ENCODE results near the gene GTF3C1.
"Not testable (repeated sequence)": the region's sequence is repeated elsewhere in the genome, so short reads cannot be mapped to it uniquely, and the experiment has no call there.

Gene GTF3C1

DNA sequence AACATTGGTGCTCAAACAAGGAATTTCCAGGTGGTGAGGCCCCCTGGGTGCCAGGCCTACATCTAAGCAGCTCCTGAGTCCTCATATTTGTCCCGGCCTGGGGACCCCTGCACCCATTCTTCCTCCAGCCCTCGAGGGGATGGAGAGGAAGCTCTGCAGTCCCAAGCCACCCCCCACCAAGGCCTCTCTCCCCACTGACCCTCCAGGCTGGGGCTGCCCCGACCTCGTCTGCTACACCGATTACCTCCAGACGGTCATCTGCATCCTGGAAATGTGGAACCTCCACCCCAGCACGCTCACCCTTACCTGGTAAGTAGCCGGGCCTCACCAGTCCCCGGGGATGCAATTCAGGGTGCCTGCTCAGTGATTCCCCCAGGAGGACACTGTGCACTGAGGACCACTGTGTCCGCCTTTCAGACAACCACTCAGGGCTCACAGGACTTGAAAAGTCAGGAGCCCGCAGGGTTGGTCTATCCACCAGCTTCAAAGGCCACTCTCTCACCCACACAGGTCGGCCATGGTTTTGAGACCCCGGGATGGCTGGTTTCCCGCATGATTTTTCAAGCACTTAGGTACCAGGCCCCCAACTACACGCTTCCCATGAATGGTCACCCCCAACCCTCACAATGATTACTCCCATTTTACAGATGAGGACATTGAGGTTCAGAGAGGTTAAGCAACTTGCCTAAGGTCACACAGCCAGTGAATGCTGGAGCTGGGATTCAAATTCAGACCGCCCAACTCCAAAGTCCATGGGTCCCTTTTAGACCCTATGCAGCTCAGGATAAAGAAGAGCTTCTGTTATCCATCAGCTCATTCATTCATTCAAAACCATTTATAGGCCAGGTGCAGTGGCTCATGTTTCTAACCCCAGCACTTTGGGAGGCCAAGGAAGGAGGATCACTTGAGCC, 115.3 kb downstream of the GTF3C1 start:
- peak; percentile 33 for FAIRE-seq

DNA sequence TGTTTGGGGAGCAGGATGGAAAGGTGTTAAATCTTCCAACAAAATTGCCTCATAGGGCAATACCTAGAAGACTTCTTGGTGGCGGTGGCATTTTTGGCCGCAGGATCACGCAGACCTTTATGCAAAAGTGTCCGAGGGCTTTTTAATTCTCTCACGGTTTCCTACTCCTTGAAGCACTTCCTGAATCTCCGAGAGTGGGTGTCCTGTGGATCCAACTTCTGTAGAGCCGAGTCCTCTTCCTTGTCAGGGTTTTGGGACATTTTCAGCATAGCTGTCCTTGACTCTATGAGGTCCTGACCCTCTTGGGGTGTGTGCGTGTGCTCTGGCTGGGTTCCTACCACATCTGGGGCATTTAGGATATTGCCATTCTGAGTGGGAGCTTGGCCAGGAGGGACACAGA, 116.1 kb downstream of the GTF3C1 start:
- no peak for TF ChIP-seq POLR2AphosphoS5 (IDR thresholded peaks at IDR 0.05; ENCODE audit: low read depth, low read length)
- TF ChIP-seq PAX5 (IDR thresholded peaks at IDR 0.05; ENCODE audit: insufficient read depth, low read length, severe bottlenecking), result no peak
- TF ChIP-seq SPI1 (IDR thresholded peaks at IDR 0.05; ENCODE audit: low read depth, low read length), result no peak
- TF ChIP-seq POU2F2 (IDR thresholded peaks at IDR 0.05; ENCODE audit: low read depth, low read length), result no peak
- TF ChIP-seq POLR2A (IDR thresholded peaks at IDR 0.05; ENCODE audit: low read depth, low read length), result no peak
- no peak for TF ChIP-seq TAF1 (IDR thresholded peaks at IDR 0.05; ENCODE audit: low read depth, low read length)
- no peak for DNase-seq (ENCODE audit: insufficient read length, low spot score)
- no peak for FAIRE-seq

More for the DNA sequence above, 115.3 kb downstream of the GTF3C1 start:
- DNase-seq (ENCODE audit: insufficient read length, low spot score), result no peak
- no peak for TF ChIP-seq POU2F2 (IDR thresholded peaks at IDR 0.05; ENCODE audit: low read depth, low read length)
- TF ChIP-seq POLR2AphosphoS5 (IDR thresholded peaks at IDR 0.05; ENCODE audit: low read depth, low read length), result peak; percentile 17; the same call in 1 of the 2 replicates
- TF ChIP-seq PAX5 (IDR thresholded peaks at IDR 0.05; ENCODE audit: insufficient read depth, low read length, severe bottlenecking), result no peak
- no peak for TF ChIP-seq SPI1 (IDR thresholded peaks at IDR 0.05; ENCODE audit: low read depth, low read length)

DNA sequence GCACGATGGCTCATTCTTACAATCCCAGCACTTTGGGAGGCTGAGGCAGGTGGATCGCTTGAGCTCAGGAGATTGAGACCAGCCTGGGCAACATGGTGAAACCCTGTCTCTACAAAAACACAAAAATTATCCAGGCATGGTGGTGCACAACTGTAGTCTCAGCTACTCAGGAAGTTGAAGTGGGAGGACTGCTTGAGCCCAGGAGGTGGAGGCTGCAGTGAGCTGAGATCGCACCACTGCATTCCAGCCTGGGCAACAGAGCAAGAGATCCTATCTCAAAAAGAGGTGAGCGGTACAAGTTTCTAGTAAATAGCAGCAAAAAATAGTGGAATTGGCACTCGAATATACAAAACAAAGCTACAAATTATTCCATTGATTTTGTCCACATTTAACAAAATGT, 116.5 kb downstream of the GTF3C1 start:
- not testable (repeated sequence) for DNase-seq (ENCODE audit: insufficient read length, low spot score)
- FAIRE-seq, result peak; percentile 64

DNA sequence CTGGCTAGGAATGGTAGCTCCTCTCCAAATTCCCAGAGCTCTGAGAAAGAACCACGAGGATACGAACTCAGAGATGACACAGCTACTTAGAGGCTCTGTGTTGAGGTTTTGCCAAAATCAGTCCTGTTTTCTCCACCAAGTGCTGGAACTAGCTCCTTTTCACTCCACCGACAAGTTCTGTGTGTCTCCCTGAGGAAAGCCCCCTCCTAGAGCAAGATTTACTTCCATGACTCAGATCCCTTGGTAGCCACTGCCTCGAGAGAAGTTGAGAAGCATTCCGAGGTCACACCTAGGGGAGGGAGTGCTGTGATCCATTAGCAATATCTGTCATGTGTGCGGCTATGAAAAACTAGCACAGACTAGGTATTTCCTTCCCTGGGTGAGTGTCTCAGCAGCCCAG, 117.2 kb downstream of the GTF3C1 start:
- FAIRE-seq (peak; percentile 68), DNase-seq (ENCODE audit: insufficient read length, low spot score) (no peak)
- no peak for TF ChIP-seq PAX5 (IDR thresholded peaks at IDR 0.05; ENCODE audit: insufficient read depth, low read length, severe bottlenecking)
- no peak for TF ChIP-seq POU2F2 (IDR thresholded peaks at IDR 0.05; ENCODE audit: low read depth, low read length)
- no peak for TF ChIP-seq SPI1 (IDR thresholded peaks at IDR 0.05; ENCODE audit: low read depth, low read length)
- TF ChIP-seq TAF1 (IDR thresholded peaks at IDR 0.05; ENCODE audit: low read depth, low read length), result no peak
- TF ChIP-seq POLR2A (IDR thresholded peaks at IDR 0.05; ENCODE audit: low read depth, low read length), result no peak
- no peak; the same call in 1 of the 2 replicates for TF ChIP-seq POLR2AphosphoS5 (IDR thresholded peaks at IDR 0.05; ENCODE audit: low read depth, low read length)

DNA sequence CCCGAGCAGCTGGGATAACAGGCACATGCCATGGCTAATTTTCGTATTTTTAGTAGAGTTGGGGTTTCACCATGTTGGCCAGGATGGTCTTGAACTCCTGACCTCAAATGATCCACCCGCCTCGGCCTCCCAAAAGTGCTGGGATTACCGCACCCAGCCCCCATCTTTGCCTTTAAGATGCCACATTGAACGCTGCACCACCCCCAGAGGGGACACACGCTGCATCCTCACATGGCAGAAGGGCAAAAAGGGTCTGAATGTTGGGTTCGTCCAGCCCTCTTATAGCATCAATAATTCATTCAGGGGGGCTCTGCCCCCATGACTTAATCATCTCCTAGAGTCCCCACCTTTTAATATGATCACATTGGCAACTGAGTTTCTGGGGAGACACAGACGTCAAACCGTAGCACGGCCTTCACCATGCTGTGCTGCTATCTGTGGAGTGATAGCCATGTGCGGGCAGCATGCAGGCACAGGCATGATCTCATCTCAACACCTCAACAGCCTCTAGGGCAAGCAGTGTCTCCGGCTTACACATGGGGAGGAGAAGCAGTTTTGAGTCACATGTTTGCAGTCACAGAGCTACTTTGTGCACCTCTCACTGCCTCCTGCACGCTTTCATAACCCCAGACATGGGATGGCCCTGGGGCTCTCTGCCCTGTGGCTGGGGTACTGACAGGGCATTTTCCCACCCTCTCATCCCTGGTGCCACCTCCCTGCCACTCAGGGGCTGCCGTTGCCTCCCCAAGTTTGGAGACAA, 117.8 kb downstream of the GTF3C1 start:
- DNase-seq (ENCODE audit: insufficient read length, low spot score) (no peak), FAIRE-seq (peak; percentile 76)
- TF ChIP-seq POLR2AphosphoS5 (IDR thresholded peaks at IDR 0.05; ENCODE audit: low read depth, low read length), result peak; percentile 71
- no peak for TF ChIP-seq SPI1 (IDR thresholded peaks at IDR 0.05; ENCODE audit: low read depth, low read length)

DNA sequence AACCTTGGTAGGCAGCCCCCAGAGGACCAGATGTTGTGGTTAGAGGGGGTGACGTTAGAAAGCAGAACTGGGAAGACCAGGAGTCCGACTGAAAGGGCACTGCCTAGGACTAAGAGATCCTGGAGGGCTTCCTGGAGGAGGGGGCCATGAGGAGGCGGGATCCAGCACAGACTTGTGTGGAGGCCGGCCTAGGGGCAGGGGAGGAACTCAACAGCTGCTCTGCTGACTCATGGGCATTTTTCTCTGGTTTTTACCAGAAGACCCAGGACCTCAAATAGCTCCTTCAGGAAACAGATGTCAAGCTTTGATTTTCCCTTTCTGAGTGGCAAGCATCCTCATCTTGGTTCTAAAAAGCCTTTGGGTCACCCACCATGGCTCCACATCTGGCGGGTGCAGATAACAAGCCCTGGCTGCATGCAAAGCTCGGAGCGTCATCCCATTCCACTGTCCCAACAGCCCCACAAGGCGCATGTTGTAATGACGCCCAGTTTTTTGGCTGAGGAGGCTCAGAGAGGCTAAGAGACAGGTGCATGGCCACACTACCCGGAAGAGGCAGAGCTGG, 118.7 kb downstream of the GTF3C1 start:
- DNase-seq (ENCODE audit: insufficient read length, low spot score) (peak; percentile 53), FAIRE-seq (peak; percentile 90)
- TF ChIP-seq POLR2AphosphoS5 (IDR thresholded peaks at IDR 0.05; ENCODE audit: low read depth, low read length) (peak; percentile 78), PAX5 (IDR thresholded peaks at IDR 0.05; ENCODE audit: insufficient read depth, low read length, severe bottlenecking) (peak; percentile 38), POU2F2 (IDR thresholded peaks at IDR 0.05; ENCODE audit: low read depth, low read length) (peak; percentile 16; the same call in 1 of the 2 replicates), POLR2A (IDR thresholded peaks at IDR 0.05; ENCODE audit: low read depth, low read length) (peak; percentile 5; the same call in 1 of the 2 replicates), SPI1 (IDR thresholded peaks at IDR 0.05; ENCODE audit: low read depth, low read length) (peak; percentile 91), TAF1 (IDR thresholded peaks at IDR 0.05; ENCODE audit: low read depth, low read length) (no peak)

DNA sequence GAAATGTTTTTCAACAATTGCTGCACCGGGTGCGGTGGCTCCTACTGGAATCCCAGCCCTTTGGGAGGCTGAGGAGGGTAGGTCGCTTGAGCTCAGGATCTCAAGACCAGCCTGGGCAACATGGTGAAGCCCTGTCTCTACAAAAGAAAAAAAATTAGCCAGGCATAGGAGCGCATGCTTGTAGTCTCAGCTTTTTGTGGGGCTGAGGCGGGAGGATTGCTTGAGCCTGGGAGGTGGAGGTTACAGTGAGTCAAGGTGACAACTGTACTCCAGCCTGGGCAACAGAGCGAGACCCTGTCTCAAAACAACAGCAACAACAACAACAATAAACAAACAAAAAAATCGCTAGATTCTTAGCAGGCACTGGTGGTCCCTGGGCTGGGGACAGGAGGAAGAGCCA, 119.2 kb downstream of the GTF3C1 start:
- no peak for DNase-seq (ENCODE audit: insufficient read length, low spot score)
- no peak for FAIRE-seq
- TF ChIP-seq PAX5 (IDR thresholded peaks at IDR 0.05; ENCODE audit: insufficient read depth, low read length, severe bottlenecking), result no peak
- no peak for TF ChIP-seq POLR2AphosphoS5 (IDR thresholded peaks at IDR 0.05; ENCODE audit: low read depth, low read length)
- no peak for TF ChIP-seq POU2F2 (IDR thresholded peaks at IDR 0.05; ENCODE audit: low read depth, low read length)
- TF ChIP-seq SPI1 (IDR thresholded peaks at IDR 0.05; ENCODE audit: low read depth, low read length), result no peak
- no peak; the same call in 1 of the 2 replicates for TF ChIP-seq POLR2A (IDR thresholded peaks at IDR 0.05; ENCODE audit: low read depth, low read length)

DNA sequence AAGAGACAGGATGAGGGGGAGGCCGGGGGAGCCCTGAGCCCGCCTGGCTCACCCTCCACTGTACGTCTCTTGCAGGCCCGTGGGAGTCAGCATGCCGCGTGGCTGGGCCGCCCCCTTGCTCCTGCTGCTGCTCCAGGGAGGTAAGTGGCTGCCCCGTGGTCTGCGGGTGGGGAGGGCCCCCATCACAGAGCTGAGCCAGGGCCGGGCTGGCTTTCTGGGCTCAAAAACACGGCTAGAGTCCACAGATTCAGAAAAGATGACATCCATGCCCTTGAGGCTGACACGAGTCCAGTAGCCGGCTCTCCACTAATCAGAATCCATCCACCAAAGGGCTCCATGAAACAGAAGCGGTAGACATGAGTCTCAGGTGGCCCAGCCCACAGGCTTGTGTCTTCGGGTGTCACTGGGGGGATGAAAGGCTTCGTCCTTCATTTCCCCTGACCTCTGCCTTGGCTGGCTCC, 119.7 kb downstream of the GTF3C1 start:
- DNase-seq (ENCODE audit: insufficient read length, low spot score) (no peak), FAIRE-seq (peak; percentile 43)
- TF ChIP-seq POU2F2 (IDR thresholded peaks at IDR 0.05; ENCODE audit: low read depth, low read length), result peak; percentile 54; the same call in 1 of the 2 replicates
- TF ChIP-seq SPI1 (IDR thresholded peaks at IDR 0.05; ENCODE audit: low read depth, low read length), result no peak
- TF ChIP-seq POLR2A (IDR thresholded peaks at IDR 0.05; ENCODE audit: low read depth, low read length), result peak; percentile 43; the same call in 1 of the 2 replicates
- no peak for TF ChIP-seq PAX5 (IDR thresholded peaks at IDR 0.05; ENCODE audit: insufficient read depth, low read length, severe bottlenecking)

DNA sequence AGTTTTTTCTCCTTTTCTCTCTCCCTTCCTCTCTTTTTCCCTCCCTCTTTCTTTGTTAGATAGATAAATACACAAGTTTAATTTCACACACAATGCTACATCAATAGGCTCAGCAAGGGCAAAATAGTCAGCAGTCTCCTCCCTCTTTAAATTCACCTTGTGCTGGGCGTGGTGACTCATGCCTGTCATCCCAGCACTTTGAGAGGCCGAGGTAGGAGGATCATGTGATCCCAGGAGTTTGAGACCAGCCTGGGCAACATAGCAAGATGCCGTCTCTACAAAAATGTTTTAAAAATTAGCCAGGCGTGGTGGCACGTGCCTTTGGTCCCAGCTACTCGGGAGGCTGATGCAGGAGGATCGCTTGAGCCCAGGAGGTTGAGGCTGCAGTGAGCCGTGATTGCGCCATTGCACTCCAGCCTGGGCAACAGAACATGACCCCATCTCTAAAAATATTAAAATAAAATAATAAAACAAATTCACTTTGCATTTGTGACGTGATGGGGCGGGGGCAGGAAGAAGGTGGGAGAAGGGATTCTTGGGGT, 120.3 kb downstream of the GTF3C1 start:
- DNase-seq (ENCODE audit: insufficient read length, low spot score) (no peak), FAIRE-seq (no peak)
- TF ChIP-seq POLR2A (IDR thresholded peaks at IDR 0.05; ENCODE audit: low read depth, low read length) (no peak), TAF1 (IDR thresholded peaks at IDR 0.05; ENCODE audit: low read depth, low read length) (no peak), POU2F2 (IDR thresholded peaks at IDR 0.05; ENCODE audit: low read depth, low read length) (no peak), PAX5 (IDR thresholded peaks at IDR 0.05; ENCODE audit: insufficient read depth, low read length, severe bottlenecking) (no peak), POLR2AphosphoS5 (IDR thresholded peaks at IDR 0.05; ENCODE audit: low read depth, low read length) (no peak), SPI1 (IDR thresholded peaks at IDR 0.05; ENCODE audit: low read depth, low read length) (no peak)
